ENCODE data around the gene POR. TPM values are rescaled to one million over a fixed set of nuclear protein-coding genes. Genes with fewer than 3 reads are reported as not detected.
"Not testable (repeated sequence)": the region's sequence is repeated elsewhere in the genome, so short reads cannot be mapped to it uniquely, and the experiment has no call there.

The POR gene
- 136 and 150 TPM in 2 replicates for total RNA-seq (2014; rRNA removed; shearing (Covaris generic))
- 133 and 134 TPM in 2 replicates for polyA plus RNA-seq (2015; cell fraction: cytosol; rRNA removed)
- polyA plus RNA-seq (2015; cell fraction: nucleus; rRNA removed) = 188 and 217 TPM in 2 replicates

DNA sequence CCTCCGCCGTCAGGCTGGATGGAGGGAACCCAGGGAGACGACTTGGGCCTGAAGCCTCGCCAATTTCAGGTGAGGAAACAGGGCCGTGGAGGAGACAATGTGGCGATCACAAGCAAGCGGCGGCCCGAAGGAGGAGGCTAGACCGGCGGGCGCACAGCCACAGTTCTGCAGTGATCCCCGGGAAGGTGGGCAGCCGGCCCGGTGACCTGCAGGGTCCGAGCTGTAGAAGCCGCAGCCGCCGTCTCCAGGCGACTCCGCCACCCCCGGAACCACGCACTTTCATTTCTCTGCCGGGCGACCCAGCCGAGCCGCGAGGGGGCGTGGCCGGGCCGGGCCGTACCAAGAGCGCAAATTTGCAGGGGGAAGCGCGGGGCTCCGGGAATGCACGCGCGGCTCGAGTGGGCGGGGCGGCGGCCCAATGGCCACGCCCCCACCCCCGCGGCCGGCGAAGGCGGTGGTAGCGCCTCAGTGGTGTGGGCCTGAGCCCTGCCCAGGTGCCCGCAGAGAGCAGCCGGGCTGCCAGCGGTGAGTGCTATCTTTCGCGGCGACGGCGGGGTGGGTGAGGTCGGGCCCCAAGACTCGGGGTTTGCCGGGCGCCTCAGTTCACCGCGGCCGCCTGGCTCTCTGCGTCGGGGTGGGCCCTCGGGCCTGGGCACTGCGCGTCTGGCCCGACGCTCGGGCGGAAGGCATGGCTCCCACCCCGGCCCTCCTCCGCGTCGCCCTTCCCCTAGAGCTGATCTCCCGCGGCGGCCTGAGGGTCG lies at the start of gene POR:
TSS of gene POR (plus strand) at position 501 of the 761 bp plus-strand sequence. CDS start 38,847 bp downstream, outside the sequence.
- in situ Hi-C loops (cut with HindIII; ENCODE audit: low pct_unique_long_range_greater_than_20kb, low sequenced_read_pairs) = no loop called here
- peak; percentile 91 for DNase-seq (ENCODE audit: low read depth, low spot score)

DNA sequence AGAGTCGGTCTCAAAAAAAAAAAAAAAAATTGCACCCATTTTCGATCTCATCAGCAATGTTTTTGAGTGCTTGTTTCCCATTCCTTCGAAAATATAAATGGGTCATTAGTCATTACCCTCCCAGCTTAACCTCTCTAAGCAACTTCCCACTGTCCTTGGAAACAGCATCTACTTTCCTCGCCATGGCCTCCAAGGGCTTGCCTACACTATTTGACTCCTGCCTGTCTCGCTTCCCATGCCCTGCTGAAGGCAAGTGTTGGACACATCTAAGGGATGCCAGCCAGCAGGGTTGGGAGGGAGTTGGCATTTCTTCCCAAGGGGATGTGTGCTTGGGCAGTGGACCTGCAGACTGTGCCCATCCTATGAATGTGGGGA lies 48.9 kb upstream of the POR start:
- in situ Hi-C loops (cut with HindIII; ENCODE audit: low pct_unique_long_range_greater_than_20kb, low sequenced_read_pairs) = no loop called here
- peak; percentile 37 for DNase-seq (ENCODE audit: low read depth, low spot score)

DNA sequence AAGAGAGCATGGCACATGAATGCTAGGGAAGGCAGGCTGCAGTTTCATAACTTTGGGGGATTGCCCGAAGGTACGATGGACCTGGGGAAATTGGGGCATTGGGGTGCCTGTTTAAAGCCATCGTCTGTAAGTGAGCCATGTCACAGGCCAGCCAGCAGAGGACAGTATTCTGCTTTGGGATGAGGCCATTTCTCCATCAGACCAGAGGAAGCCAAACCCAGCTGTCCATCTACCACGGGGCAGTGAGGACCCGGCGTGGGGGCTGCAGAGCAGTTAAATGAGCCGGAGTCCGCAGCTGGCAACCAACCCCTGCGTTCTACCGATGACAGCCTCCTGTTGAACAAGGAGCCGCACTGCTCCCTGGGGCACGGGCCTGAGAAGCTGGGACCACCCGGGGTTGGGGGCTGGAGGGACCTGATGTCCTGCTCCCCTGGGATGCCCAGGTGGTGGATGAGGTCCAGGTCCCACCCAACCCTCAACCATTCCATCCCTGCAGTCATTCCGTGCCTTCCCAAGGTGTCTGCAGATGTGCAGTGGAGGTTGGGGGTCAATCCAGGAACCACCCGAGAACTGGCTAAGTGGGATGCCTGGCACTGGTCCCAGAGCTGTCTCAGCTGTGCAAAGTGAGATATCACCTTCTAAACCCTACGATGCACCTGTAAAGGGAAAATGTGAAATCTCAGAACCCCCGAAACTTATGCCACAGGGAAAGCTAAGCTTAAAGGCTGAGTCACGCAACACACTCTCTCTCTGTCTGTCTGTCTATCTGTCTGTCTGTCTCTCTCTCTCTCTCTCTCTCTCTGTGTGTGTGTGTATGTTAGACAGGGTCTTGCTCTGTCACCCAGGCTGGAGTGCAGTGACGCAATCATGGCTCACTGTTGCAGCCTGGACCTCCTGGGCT lies 48.2 kb upstream of the POR start:
- peak; percentile 82 for DNase-seq (ENCODE audit: low read depth, low spot score)
- in situ Hi-C loops (cut with HindIII; ENCODE audit: low pct_unique_long_range_greater_than_20kb, low sequenced_read_pairs) = no loop called here

DNA sequence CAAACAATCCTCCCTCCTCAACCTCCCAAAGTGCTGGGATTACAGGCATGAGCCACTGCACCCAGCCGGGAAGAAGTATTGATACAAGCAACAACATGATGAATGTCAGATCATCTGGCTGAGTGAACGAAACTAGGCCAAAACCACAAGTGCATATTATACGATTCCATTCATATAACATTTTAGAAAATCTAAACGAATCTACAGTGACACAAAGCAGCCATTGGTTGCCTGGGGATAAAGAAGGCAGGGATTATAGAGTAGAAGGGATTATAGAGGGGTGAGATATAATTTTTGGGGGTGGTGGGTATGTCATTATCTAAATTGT lies 47.6 kb upstream of the POR start:
- in situ Hi-C loops (cut with HindIII; ENCODE audit: low pct_unique_long_range_greater_than_20kb, low sequenced_read_pairs) = no loop called here
- DNase-seq (ENCODE audit: low read depth, low spot score) = no peak

DNA sequence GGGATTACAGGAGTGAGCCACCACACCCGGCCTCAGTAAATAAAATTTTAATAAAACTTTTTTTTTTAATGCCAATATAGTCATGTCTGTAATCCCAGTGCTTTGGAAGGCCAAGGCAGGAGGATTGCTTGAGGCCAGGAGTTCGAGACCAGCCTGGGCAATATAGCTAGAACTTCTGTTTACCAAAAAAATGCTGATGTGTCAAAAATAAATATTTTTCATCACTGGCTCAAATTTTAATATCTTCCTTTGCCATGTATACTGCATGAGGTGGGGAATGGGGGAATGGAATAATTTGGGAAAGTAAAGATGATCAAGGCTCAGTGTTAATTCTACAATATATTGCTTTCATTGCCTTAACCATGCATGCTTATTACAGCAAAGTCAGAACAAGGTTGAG lies 46.8 kb upstream of the POR start:
- in situ Hi-C loops (cut with HindIII; ENCODE audit: low pct_unique_long_range_greater_than_20kb, low sequenced_read_pairs) = no loop called here

DNA sequence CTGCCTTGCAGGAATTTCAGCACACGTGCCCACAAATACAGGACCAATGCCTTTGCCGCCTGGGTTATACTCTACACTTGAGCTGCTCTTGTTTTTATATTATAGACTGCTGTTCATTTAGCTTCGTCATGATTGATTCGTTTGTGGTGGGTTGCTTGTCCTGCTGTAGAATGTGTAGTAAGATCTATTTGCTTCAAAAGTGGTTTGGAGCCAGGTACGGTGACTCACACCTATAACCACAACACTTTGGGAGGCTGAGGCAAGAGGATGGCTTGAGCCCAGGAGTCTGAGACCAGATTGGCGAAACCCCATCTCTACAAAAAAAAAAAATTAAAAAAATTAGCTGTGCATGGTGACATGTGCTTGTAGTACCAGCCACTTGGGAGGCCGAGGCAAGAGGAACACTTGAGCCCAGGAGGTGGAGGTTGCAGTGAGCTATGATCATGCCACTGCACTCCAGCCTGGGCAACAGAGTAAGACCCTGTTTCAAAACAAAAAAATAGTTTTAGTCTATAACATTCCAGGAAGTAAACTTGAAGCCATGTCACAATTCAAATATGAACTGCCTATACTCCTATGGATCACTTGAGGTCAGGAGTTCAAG lies 45.1 kb upstream of the POR start:
- in situ Hi-C loops (cut with HindIII; ENCODE audit: low pct_unique_long_range_greater_than_20kb, low sequenced_read_pairs) = no loop called here
- no peak for DNase-seq (ENCODE audit: low read depth, low spot score)

More for the DNA sequence above, 46.8 kb upstream of the POR start:
- no peak for DNase-seq (ENCODE audit: low read depth, low spot score)

DNA sequence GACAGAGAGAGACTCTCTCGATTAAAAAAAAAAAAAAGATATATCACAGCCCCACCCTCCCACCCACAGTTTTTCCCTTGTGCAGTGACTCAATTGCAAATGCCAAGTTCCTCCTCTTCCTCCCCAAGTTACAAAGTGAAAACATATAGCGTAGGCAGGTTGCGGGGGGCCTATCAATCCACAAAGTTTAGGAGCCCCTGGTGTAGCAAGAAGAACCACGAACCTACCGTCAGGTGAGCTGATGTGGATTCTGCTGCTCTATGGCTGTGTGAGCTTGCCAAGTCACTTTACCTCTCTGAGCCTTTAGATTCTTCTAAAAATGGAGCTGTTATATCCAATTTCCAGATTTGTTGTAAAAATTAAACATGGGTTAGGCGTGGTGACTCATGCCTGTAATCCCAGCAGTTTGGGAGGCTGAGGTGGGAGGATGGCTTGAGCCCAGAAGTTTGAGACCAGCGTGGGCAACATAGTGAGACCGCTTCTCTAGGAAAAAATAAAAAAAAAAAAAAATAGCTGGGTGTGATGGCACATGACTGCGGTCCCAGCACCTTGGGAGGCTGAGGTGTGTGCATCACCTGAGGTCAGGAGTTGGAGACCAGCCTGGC lies 44.3 kb upstream of the POR start:
- in situ Hi-C loops (cut with HindIII; ENCODE audit: low pct_unique_long_range_greater_than_20kb, low sequenced_read_pairs) = no loop called here
- no peak for DNase-seq (ENCODE audit: low read depth, low spot score)

DNA sequence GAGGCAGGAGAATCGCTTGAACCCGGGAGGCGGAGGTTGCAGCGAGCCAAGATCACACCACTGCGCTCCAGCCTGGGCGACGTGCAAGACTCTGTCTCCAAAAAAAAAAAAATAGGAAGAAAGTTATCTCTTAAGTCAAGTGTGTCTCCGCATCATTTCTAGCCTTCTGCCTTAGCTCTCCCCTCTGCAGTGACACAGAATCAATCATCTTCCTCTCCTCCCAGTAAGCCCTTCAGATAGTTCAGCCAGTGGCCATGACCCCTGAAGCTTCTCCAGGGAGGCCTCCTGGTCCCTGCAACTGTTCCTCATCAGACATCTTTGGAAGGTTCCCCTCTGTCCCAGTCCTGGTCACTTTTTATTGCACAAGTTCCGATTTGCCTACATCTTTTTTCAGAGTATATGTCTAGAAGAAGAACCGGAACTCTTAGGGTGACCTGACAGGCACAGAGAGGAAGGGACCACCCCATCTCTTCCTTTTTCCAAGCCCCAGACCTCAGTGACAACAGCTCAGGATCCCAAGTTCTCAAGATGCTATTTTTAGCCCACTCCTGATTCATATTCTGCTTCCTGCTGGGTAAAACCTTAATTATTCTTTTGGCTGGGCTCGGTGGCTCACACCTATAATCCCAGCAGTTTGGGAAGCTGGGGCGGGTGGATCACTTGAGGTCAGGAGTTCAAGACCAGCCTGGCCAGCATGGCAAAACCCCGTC lies 42.7 kb upstream of the POR start:
- in situ Hi-C loops (cut with HindIII; ENCODE audit: low pct_unique_long_range_greater_than_20kb, low sequenced_read_pairs) = no loop called here
- no peak for DNase-seq (ENCODE audit: low read depth, low spot score)

DNA sequence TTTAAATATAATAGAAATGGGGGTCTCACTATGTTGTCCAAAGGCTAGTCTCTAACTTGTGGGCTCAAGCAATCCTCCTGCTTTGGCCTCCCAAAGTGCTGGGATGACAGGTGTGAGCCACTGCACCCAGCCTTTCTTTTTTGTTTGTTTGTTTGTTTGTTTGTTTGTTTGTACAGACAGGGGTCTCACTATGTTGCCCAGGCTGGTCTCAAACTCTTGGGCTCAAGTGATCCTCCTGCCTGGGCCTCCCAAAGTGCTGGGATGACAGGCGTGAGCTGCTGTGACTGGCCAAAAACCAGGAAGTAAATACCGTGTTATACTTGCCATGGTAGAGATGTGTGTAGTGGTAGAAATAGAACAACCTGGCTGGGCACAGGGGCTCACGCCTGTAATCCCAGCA lies 40.8 kb upstream of the POR start:
- DNase-seq (ENCODE audit: low read depth, low spot score); in situ Hi-C loops (cut with HindIII; ENCODE audit: low pct_unique_long_range_greater_than_20kb, low sequenced_read_pairs): not testable (repeated sequence)

DNA sequence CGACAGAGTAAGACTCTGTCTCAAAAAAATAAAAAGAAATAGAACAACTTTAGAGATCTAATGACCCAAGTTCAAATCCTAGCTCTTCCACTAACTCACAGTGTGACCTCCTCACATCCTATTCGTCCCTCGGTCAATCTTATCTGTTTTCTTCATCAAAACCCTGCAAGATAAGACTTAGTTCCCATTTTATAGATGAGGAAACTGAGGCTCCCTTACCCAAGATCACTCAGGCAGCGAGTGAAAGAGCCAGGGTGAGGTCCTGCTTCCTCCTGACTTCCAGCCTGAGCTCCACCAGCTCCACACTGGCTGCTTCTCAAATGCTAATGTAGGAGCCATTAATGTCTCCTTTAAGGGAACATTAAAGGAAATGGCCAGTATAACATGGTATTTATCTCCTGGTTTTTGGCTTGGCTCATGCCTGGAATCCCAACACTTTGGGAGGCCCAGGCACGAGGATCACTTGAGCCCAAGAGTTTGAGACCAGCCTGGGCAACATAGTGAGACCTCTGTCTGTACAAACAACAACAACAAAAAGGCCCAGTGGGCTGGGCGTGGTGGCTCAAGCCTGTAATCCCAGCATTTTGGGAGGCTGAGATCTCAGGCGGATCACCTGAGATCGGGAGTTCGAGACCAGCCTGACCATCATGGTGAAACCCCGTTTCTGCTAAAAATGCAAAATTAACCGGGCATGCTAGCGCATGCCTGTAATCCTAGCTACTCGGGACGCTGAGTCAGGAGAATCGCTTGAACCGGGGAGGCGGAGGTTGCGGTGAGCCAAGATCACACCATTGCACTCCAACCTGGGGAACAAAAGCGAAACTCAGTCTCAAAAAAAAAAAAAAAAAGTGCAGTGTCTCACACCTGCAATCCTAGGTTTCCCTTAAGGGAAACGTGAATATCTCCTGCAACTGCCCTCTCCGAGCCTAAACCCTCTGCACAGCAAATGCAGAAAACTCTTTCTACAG lies 39.6 kb upstream of the POR start:
- in situ Hi-C loops (cut with HindIII; ENCODE audit: low pct_unique_long_range_greater_than_20kb, low sequenced_read_pairs) = no loop called here
- DNase-seq (ENCODE audit: low read depth, low spot score) = no peak

DNA sequence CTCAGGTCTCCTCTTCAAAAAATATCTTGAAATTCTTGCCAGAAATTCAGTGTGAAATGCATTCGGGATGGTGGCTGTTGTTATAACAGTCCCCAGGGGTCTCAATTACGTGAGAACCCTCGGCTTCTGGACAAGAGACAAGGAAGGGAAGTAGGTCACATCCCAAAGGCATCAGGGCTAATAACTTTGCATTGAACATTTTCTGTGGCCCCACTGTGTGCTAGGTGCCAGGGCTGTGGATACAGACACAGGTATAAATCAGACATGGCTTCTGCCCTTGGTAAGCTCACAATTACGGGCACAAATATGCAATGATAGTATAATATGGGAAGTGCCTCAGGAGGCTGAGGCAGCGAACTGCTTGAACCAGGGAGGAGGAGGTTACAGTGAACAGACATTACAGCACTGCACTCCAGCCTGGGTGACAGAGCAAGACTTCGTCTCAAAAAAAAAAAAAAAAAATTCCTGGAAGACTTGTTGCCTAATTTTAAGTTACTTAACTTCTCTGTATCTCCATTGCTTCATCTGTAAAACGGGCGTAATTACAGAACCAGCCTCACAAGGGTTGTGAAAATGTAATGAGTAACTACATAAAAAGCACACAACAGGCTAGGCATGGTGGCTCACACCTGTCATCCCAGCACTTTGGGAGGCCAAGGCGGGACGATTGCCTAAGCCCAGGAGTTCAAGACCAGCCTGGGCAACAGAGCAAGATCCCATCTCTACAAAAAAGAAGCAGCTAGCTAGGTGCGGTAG lies 38.7 kb upstream of the POR start:
- no peak for DNase-seq (ENCODE audit: low read depth, low spot score)
- in situ Hi-C loops (cut with HindIII; ENCODE audit: low pct_unique_long_range_greater_than_20kb, low sequenced_read_pairs) = no loop called here

DNA sequence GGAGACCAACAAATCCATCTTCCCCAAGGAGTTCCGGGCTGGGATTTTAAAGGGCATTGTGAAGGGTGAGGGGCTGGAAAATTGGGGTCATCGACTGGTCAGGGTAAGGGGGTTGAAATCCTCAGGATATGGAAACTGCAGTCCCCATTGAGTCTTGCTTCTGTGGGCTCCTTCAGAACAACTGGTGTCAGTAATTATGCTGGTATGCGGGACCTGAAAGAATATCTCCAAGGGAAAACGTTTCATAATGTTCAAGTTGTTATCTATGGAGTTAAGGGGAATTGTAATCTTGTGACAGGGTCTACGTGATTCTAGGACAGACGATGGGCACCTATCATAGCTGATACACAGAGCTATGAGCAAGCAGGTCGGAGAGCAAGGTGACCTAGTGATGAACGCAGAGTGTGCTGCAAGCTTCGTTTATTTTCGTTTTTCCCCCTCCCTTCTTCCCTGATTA lies 36.6 kb upstream of the POR start:
- DNase-seq (ENCODE audit: low read depth, low spot score) = no peak
- in situ Hi-C loops (cut with HindIII; ENCODE audit: low pct_unique_long_range_greater_than_20kb, low sequenced_read_pairs) = no loop called here

DNA sequence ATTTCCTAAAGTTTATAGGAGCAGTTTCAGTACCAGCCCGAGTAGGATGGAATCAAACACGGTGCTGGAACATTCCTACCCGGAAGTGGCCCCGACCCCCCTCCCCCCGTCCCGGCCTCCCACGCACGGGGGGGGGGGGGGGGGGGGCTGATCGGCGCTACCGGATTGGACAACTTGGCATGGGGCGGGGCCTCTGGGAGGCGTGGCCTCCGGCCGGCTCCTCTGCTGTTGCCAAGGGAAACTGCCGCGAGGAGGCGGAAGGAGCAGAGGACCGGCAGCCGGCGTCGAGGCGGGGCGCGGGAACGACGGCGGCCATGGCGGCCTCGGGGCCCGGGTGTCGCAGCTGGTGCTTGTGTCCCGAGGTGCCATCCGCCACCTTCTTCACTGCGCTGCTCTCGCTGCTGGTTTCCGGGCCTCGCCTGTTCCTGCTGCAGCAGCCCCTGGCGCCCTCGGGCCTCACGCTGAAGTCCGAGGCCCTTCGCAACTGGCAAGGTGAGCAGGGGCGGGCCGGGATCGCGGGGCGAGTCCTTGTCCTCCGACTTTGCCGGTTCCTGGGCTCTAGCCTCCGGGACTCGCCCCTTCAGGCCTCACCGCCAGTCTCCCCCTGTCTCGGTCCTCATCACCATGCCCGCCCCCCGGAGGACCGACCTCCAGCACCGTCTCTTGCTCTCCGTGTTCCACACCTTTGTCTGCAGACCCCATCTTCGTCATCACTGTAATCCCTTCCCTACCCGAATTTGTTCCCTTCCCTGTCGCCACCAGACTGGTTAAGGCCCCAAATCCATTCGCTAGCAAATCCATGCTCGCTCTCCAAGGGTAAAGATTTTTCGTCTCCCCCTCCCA lies 36.0 kb upstream of the POR start, which contains the start of gene RHBDD2:
TSS of gene RHBDD2 (plus strand) at position 266 of the 843 bp plus-strand sequence. CDS start at position 315, 49 bp downstream.
- in situ Hi-C loops (cut with HindIII; ENCODE audit: low pct_unique_long_range_greater_than_20kb, low sequenced_read_pairs) = no loop called here
- DNase-seq (ENCODE audit: low read depth, low spot score) = peak; percentile 97

DNA sequence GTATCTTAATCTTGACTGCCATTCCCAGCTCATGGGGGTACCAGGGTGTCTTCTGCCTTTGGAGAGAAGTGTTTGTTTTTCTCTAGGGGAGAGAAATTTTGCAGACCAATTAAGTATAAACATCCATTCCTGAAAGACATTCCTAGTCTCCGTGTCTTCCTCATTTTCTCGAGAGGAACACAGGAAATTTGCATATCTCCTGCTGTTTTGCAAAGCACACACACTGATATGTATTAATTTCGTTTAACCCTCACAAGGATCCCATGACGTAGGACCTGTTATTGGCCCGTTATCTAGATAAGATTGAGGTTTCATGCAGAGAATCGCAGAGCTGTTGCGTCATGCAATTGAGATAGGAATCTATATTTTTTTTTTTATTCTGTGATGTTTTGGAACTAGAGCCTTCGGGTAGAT lies 35.2 kb upstream of the POR start:
- in situ Hi-C loops (cut with HindIII; ENCODE audit: low pct_unique_long_range_greater_than_20kb, low sequenced_read_pairs) = no loop called here
- peak; percentile 36 for DNase-seq (ENCODE audit: low read depth, low spot score)

DNA sequence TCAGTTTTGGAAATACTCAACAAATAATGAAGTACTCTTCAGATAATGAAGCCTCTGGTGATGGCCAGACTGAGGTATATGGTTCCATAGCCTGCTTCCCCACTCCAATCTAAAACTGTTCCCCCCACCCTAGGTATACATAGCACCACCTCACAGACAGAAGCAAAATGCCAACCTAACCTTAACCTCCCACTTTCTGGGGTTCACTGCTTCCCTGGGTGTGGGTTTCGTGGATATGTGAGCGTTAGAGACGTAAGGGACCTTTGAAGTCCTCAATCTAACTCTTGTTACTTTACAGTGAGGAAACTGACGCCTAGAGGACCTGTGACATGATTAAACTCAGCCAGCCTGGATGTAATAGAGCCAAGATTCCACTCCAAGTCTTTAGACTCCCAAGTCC lies 34.7 kb upstream of the POR start:
- no peak for DNase-seq (ENCODE audit: low read depth, low spot score)

More for the DNA sequence above, 34.7 kb upstream of the POR start:
- in situ Hi-C loops (cut with HindIII; ENCODE audit: low pct_unique_long_range_greater_than_20kb, low sequenced_read_pairs) = no loop called here
